ENCODE measurements around the gene RBMS2. TPM values are rescaled to one million over a fixed set of nuclear protein-coding genes. Genes with fewer than 3 reads are reported as not detected.

The RBMS2 gene
- 10 to 100 TPM in 1 of 4 donors, 1 to 10 TPM in 3; 4.1 to 11.0 (median 5.4) TPM for total RNA-seq

- TF ChIP-seq POLR2A (IDR thresholded peaks at IDR 0.05), result peak; percentile 32 to 33
- TF ChIP-seq, protein P1, sequence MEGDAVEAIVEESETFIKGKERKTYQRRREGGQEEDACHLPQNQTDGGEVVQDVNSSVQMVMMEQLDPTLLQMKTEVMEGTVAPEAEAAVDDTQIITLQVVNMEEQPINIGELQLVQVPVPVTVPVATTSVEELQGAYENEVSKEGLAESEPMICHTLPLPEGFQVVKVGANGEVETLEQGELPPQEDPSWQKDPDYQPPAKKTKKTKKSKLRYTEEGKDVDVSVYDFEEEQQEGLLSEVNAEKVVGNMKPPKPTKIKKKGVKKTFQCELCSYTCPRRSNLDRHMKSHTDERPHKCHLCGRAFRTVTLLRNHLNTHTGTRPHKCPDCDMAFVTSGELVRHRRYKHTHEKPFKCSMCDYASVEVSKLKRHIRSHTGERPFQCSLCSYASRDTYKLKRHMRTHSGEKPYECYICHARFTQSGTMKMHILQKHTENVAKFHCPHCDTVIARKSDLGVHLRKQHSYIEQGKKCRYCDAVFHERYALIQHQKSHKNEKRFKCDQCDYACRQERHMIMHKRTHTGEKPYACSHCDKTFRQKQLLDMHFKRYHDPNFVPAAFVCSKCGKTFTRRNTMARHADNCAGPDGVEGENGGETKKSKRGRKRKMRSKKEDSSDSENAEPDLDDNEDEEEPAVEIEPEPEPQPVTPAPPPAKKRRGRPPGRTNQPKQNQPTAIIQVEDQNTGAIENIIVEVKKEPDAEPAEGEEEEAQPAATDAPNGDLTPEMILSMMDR (IDR thresholded peaks at IDR 0.05 in 4 of 5, conservative IDR thresholded peaks at IDR 0.05 in 1 of 5), result no peak
- intact Hi-C loops (cut with DNase I; ENCODE audit: low total_unique reads), result loop anchor here (2.0 kb wide), 1 partner anchor 109 kb away; the partner anchor contains the start of gene BAZ2A
- DNase-seq (peak; percentile 55 to 76), ATAC-seq (peak; percentile 89 to 94)
- Histone ChIP-seq H3K36me3 (no peaks in the 10 kb centered on the region), H3K4me3 (peak within 1 kb of the TSS; percentile 51 to 65 (median 62)), H3K4me1 (peaks cover 0 to 14% of the 10 kb centered on the region in 2 donors), H3K27ac (peak within 1 kb of the TSS; percentile 78 to 86 (median 85)), H3K27me3 (no peaks in the 10 kb centered on the region), H3K9me3 (no peaks in the 10 kb centered on the region)
- in situ Hi-C loops (cut with MboI; ENCODE audit: low sequenced_read_pairs in 4 of 4), result loop anchor here in 2 of 4 donors (5.0 kb wide), 1 partner anchor 46 kb away; no protein-coding TSS in a partner anchor
Observed at GRCh38 chr12:56521590-56522371, at the start of gene RBMS2. TSS of gene RBMS2 (plus strand) at chr12:56521820. CDS start at chr12:56522024, 204 bp downstream.

GRCh38 chr12:56474389-56474788 is 47.2 kb upstream of the RBMS2 start:
- no peak for ATAC-seq
- intact Hi-C loops (cut with DNase I; ENCODE audit: low total_unique reads), result no loop called here

GRCh38 chr12:56476143-56476542 is 45.5 kb upstream of the RBMS2 start:
- intact Hi-C loops (cut with DNase I; ENCODE audit: low total_unique reads) (no loop called here), in situ Hi-C loops (cut with MboI; ENCODE audit: low sequenced_read_pairs in 4 of 4) (no loop called here)
- Histone ChIP-seq H3K4me1 (no peaks in the 10 kb centered on the region), H3K9me3 (no peaks in the 10 kb centered on the region), H3K36me3 (peaks cover 0 to 6% of the 10 kb centered on the region in 2 donors), H3K27ac (no peak overlapping the region), H3K4me3 (no peak overlapping the region), H3K27me3 (no peaks in the 10 kb centered on the region)
- no peak for TF ChIP-seq POLR2A (IDR thresholded peaks at IDR 0.05)
- TF ChIP-seq, protein P1 (IDR thresholded peaks at IDR 0.05 in 4 of 5, conservative IDR thresholded peaks at IDR 0.05 in 1 of 5), result no peak
- DNase-seq, result no peak
- ATAC-seq, result no peak

More at GRCh38 chr12:56474389-56474788, 47.2 kb upstream of the RBMS2 start:
- Histone ChIP-seq H3K9me3 (no peaks in the 10 kb centered on the region), H3K4me3 (no peak overlapping the region), H3K27me3 (no peaks in the 10 kb centered on the region), H3K36me3 (peaks cover 0 to 6% of the 10 kb centered on the region in 2 donors), H3K4me1 (peaks cover 5 to 7% of the 10 kb centered on the region in 2 donors), H3K27ac (no peak overlapping the region)
- DNase-seq, result no peak
- in situ Hi-C loops (cut with MboI; ENCODE audit: low sequenced_read_pairs in 4 of 4), result loop anchor here in 1 of 4 donors (25.0 kb wide), 1 partner anchor 287 kb away; the partner anchor contains the start of gene SMARCC2
- TF ChIP-seq POLR2A (IDR thresholded peaks at IDR 0.05), result no peak

GRCh38 chr12:56476972-56477432 is 44.6 kb upstream of the RBMS2 start:
- Histone ChIP-seq H3K27me3 (no peaks in the 10 kb centered on the region), H3K4me1 (no peaks in the 10 kb centered on the region), H3K9me3 (no peaks in the 10 kb centered on the region), H3K4me3 (no peak overlapping the region), H3K36me3 (peaks cover 0 to 6% of the 10 kb centered on the region in 2 donors), H3K27ac (no peak overlapping the region)
- in situ Hi-C loops (cut with MboI; ENCODE audit: low sequenced_read_pairs in 4 of 4), result no loop called here
- intact Hi-C loops (cut with DNase I; ENCODE audit: low total_unique reads), result no loop called here
- no peak for TF ChIP-seq POLR2A (IDR thresholded peaks at IDR 0.05)
- TF ChIP-seq, protein P1 (IDR thresholded peaks at IDR 0.05 in 4 of 5, conservative IDR thresholded peaks at IDR 0.05 in 1 of 5), result no peak
- no peak for ATAC-seq
- no peak for DNase-seq

- intact Hi-C loops (cut with DNase I; ENCODE audit: low total_unique reads), result no loop called here
- H3K4me3 ChIP-seq, result no peak overlapping the region
- DNase-seq, result no peak
Observed at GRCh38 chr12:56477521-56478225, 43.9 kb upstream of the RBMS2 start.

More at GRCh38 chr12:56477521-56478225, 43.9 kb upstream of the RBMS2 start:
- Histone ChIP-seq H3K36me3 (peaks cover 0 to 6% of the 10 kb centered on the region in 2 donors), H3K27ac (no peak overlapping the region), H3K4me1 (no peaks in the 10 kb centered on the region), H3K9me3 (no peaks in the 10 kb centered on the region), H3K27me3 (no peaks in the 10 kb centered on the region)
- ATAC-seq, result no peak
- in situ Hi-C loops (cut with MboI; ENCODE audit: low sequenced_read_pairs in 4 of 4), result no loop called here
- no peak for TF ChIP-seq POLR2A (IDR thresholded peaks at IDR 0.05)
- TF ChIP-seq, protein P1 (IDR thresholded peaks at IDR 0.05 in 4 of 5, conservative IDR thresholded peaks at IDR 0.05 in 1 of 5), result no peak
